MCF 10A (cell line): Measurements from ENCODE around the gene FOSL1. TPM values are rescaled to one million over a fixed set of nuclear protein-coding genes. Genes with fewer than 3 reads are reported as not detected.

Experiments
- BruUV-seq: library from RNA; stranded (reverse); fragments of 400-500 nt; replicated peaks from 2 replicates; lab custom pipeline; 2021; lab: Mats Ljungman, UMichigan
- CTCF ChIA-PET: fragments of 300-600 bp; sonication (Branson Sonifier 250); formaldehyde crosslinking; extraction: SDS; loops from one replicate; lab custom pipeline; 2021; ENCODE audit warnings: antibody characterized with exemption, inconsistent platforms; lab: Yijun Ruan, JAX
- POLR2A ChIA-PET: fragments of 300-600, 350-650 bp; sonication (Branson Sonifier 250); formaldehyde crosslinking; extraction: SDS; loops from one replicate; lab custom pipeline; 2020; ENCODE audit warnings: antibody characterized with exemption, inconsistent platforms; lab: Yijun Ruan, JAX
- DNase-seq: peaks from one replicate; pipeline ENCODE4 v3.0.0-alpha.2; 2018; ENCODE audit not compliant: unreplicated experiment
- H3K27ac Mint-ChIP-seq: one replicate; pipeline ENCODE4 v1.8.0; 2022; ENCODE audit warnings: mild to moderate bottlenecking, low read depth, mixed read lengths; ENCODE audit not compliant: unreplicated experiment
- H3K27me3 Mint-ChIP-seq: one replicate; pipeline ENCODE4 v1.8.0; 2022; ENCODE audit warnings: mixed read lengths; ENCODE audit not compliant: insufficient read depth, unreplicated experiment
- H3K36me3 Mint-ChIP-seq: one replicate; pipeline ENCODE4 v1.8.0; 2022; ENCODE audit warnings: mild to moderate bottlenecking, moderate library complexity, mixed read lengths; ENCODE audit not compliant: insufficient read depth, unreplicated experiment
- H3K4me1 Mint-ChIP-seq: one replicate; pipeline ENCODE4 v1.8.0; 2022; ENCODE audit warnings: mixed read lengths; ENCODE audit not compliant: insufficient read depth, unreplicated experiment
- H3K4me3 Mint-ChIP-seq: one replicate; pipeline ENCODE4 v1.8.0; 2022; ENCODE audit warnings: mild to moderate bottlenecking, moderate library complexity, mixed read lengths; ENCODE audit not compliant: unreplicated experiment
- H3K9me3 Mint-ChIP-seq: one replicate; pipeline ENCODE4 v1.8.0; 2022; ENCODE audit warnings: mixed read lengths; ENCODE audit not compliant: unreplicated experiment
- CTCF ChIP-seq: fragments of 200-600 bp; IDR thresholded peaks from one replicate; pipeline ENCODE4 v1.8.0; 2022; ENCODE audit warnings: antibody characterized with exemption, mild to moderate bottlenecking; ENCODE audit not compliant: unreplicated experiment
- intact Hi-C: fragments of 100-400 bp; cut with micrococcal nuclease; formaldehyde crosslinking; loops from 2 replicates; pipeline ENCODE4 v1.14.1; 2022
- total RNA-seq: library from RNA; stranded (reverse); gene quantifications from 2 replicates; pipeline ENCODE4 v1.2.3, GENCODE V29; 2022

FOSL1 gene
- total RNA-seq, 1 experiment from 2014 or later, result 124 TPM

DNA sequence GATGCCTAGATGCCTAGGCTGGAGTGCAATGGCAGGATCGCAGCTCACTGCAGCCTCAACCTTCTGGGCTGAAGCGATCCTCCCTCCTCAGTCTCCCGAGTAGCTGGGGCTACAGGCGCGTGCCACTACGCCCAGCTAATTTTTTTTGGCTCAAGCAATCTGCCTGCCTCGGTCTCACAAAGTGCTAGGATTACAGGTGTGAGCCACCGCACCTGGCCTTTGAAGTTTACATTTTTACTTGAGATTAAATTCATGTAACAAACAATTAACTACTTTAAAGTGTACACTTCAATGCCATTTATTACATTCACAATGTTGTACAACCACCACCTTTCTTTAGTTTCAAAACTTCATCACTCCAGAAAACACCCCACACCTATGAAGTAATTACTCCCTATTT is 3.5 kb upstream of the FOSL1 start:
- H3K27ac Mint-ChIP-seq, result peak overlapping the region; percentile 21
- CTCF ChIA-PET, result interaction anchor here (0.6 to 0.7 kb wide), 3 partner anchors 15 to 47 kb away, joined by 3 read pairs; no protein-coding TSS in a partner anchor

GRCh38 chr11:65903068-65903481 is 2.9 kb upstream of the FOSL1 start:
- ChIA-PET CTCF (interaction anchor here (0.6 to 1.7 kb wide), 4 partner anchors 14 to 119 kb away, joined by 3 read pairs; no protein-coding TSS in a partner anchor), POLR2A (interaction anchor here (0.6 to 5.4 kb wide), 3 partner anchors 10 to 190 kb away, joined by 3 to 122 read pairs (median 4); no protein-coding TSS in a partner anchor)
- no peak overlapping the region for H3K4me3 Mint-ChIP-seq
- intact Hi-C loops, result no loop called here
- H3K27ac Mint-ChIP-seq, result peak overlapping the region; percentile 51
- peaks cover 38% of the 10 kb centered on the region for H3K4me1 Mint-ChIP-seq
- no peaks in the 10 kb centered on the region for H3K36me3 Mint-ChIP-seq
- H3K9me3 Mint-ChIP-seq, result no peaks in the 10 kb centered on the region
- no peaks in the 10 kb centered on the region for H3K27me3 Mint-ChIP-seq
- DNase-seq, result peak; percentile 59
- TF ChIP-seq CTCF, result no peak
- BruUV-seq, result no TSS peak

More for the DNA sequence above, 3.5 kb upstream of the FOSL1 start:
- POLR2A ChIA-PET, result interaction anchor here (1.2 kb wide), 1 partner anchor 12 kb away, joined by 3 read pairs; no protein-coding TSS in a partner anchor
- intact Hi-C loops, result no loop called here
- no peaks in the 10 kb centered on the region for H3K36me3 Mint-ChIP-seq
- peaks cover 38% of the 10 kb centered on the region for H3K4me1 Mint-ChIP-seq
- no TSS peak for BruUV-seq
- no peak overlapping the region for H3K4me3 Mint-ChIP-seq
- no peaks in the 10 kb centered on the region for H3K27me3 Mint-ChIP-seq
- H3K9me3 Mint-ChIP-seq, result no peaks in the 10 kb centered on the region
- no peak for DNase-seq
- TF ChIP-seq CTCF, result no peak

- H3K4me3 Mint-ChIP-seq, result peak overlapping the region; percentile 96
Measured at GRCh38 chr11:65900899-65901180, 652 bp upstream of the FOSL1 start.

More at GRCh38 chr11:65900899-65901180, 652 bp upstream of the FOSL1 start:
- no peak for TF ChIP-seq CTCF
- intact Hi-C loops, result loop anchor here (1.0 to 2.0 kb wide), 2 partner anchors 14 to 19 kb away; no protein-coding TSS in a partner anchor
- no peaks in the 10 kb centered on the region for H3K27me3 Mint-ChIP-seq
- DNase-seq, result no peak
- ChIA-PET CTCF (interaction anchor here (0.6 to 2.2 kb wide), 8 partner anchors 10 to 240 kb away, joined by 4 to 17 read pairs (median 4); partner anchors contain the start of genes BANF1 and CCDC85B), POLR2A (interaction anchor here (0.6 to 6.4 kb wide), 19 partner anchors 11 to 423 kb away, joined by 3 to 222 read pairs (median 3); partner anchors contain the start of genes BANF1, C11orf68, CCDC85B and CFL1)
- H3K9me3 Mint-ChIP-seq, result no peaks in the 10 kb centered on the region
- peak overlapping the region; percentile 89 for H3K27ac Mint-ChIP-seq
- H3K36me3 Mint-ChIP-seq, result peaks cover 10% of the 10 kb centered on the region
- H3K4me1 Mint-ChIP-seq, result peaks cover 50% of the 10 kb centered on the region
- no TSS peak for BruUV-seq
